ENCODE data around the gene VWC2. TPM values are rescaled to one million over a fixed set of nuclear protein-coding genes. Genes with fewer than 3 reads are reported as not detected.

The VWC2 gene
- total RNA-seq, 1 experiment from 2014 or later, result not detected

GRCh38 chr7:49781996-49782395 is 8.6 kb downstream of the VWC2 start:
- no peak for DNase-seq (ENCODE audit: extremely low read depth, low read depth)

- DNase-seq (ENCODE audit: extremely low read depth, low read depth), result no peak
Observed at GRCh38 chr7:49783446-49783845, 10.0 kb downstream of the VWC2 start.

- DNase-seq (ENCODE audit: extremely low read depth, low read depth), result no peak
Observed at GRCh38 chr7:49787980-49788379, 14.5 kb downstream of the VWC2 start.

GRCh38 chr7:49788455-49789059 is 15.1 kb downstream of the VWC2 start:
- no peak for DNase-seq (ENCODE audit: extremely low read depth, low read depth)

GRCh38 chr7:49789736-49790135 is 16.3 kb downstream of the VWC2 start:
- DNase-seq (ENCODE audit: extremely low read depth, low read depth), result no peak

GRCh38 chr7:49790209-49790608 is 16.8 kb downstream of the VWC2 start:
- DNase-seq (ENCODE audit: extremely low read depth, low read depth), result no peak

- peak; percentile 46 for DNase-seq (ENCODE audit: extremely low read depth, low read depth)
Observed at GRCh38 chr7:49791088-49791741, 17.8 kb downstream of the VWC2 start.

- no peak for DNase-seq (ENCODE audit: extremely low read depth, low read depth)
Observed at GRCh38 chr7:49797987-49798660, 24.7 kb downstream of the VWC2 start.

- no peak for DNase-seq (ENCODE audit: extremely low read depth, low read depth)
Observed at GRCh38 chr7:49800031-49800430, 26.6 kb downstream of the VWC2 start.

GRCh38 chr7:49802600-49802999 is 29.2 kb downstream of the VWC2 start:
- DNase-seq (ENCODE audit: extremely low read depth, low read depth), result no peak

GRCh38 chr7:49803812-49804211 is 30.4 kb downstream of the VWC2 start:
- no peak for DNase-seq (ENCODE audit: extremely low read depth, low read depth)

GRCh38 chr7:49805371-49806007 is 32.1 kb downstream of the VWC2 start:
- no peak for DNase-seq (ENCODE audit: extremely low read depth, low read depth)

GRCh38 chr7:49812534-49812933 is 39.1 kb downstream of the VWC2 start:
- DNase-seq (ENCODE audit: extremely low read depth, low read depth), result no peak

GRCh38 chr7:49817279-49817678 is 43.8 kb downstream of the VWC2 start:
- DNase-seq (ENCODE audit: extremely low read depth, low read depth), result no peak

- no peak for DNase-seq (ENCODE audit: extremely low read depth, low read depth)
Observed at GRCh38 chr7:49821181-49821580, 47.7 kb downstream of the VWC2 start.

GRCh38 chr7:49822856-49823255 is 49.4 kb downstream of the VWC2 start:
- no peak for DNase-seq (ENCODE audit: extremely low read depth, low read depth)

GRCh38 chr7:49823566-49823965 is 50.1 kb downstream of the VWC2 start:
- DNase-seq (ENCODE audit: extremely low read depth, low read depth), result no peak

- DNase-seq (ENCODE audit: extremely low read depth, low read depth), result no peak
Observed at GRCh38 chr7:49839863-49840645, 66.6 kb downstream of the VWC2 start.

GRCh38 chr7:49840751-49841405 is 67.4 kb downstream of the VWC2 start:
- no peak for DNase-seq (ENCODE audit: extremely low read depth, low read depth)

GRCh38 chr7:49845626-49846025 is 72.2 kb downstream of the VWC2 start:
- DNase-seq (ENCODE audit: extremely low read depth, low read depth), result no peak
